SK-N-DZ (cell line): ENCODE data around the gene PI4KA.
"Not testable (repeated sequence)": the region's sequence is repeated elsewhere in the genome, so short reads cannot be mapped to it uniquely, and the experiment has no call there.

ENCODE experiments used
- DNase-seq: peaks from one replicate; pipeline ENCODE4 v3.0.0-alpha.2; 2015; ENCODE audit warnings: low spot score

The PI4KA gene

GRCh38 chr22:20749453-20749852 is 109.2 kb downstream of the PI4KA start:
- no peak for DNase-seq

- no peak for DNase-seq
Measured at GRCh38 chr22:20748731-20749428, 109.7 kb downstream of the PI4KA start.

- DNase-seq, result no peak
Measured at GRCh38 chr22:20748082-20748481, 110.5 kb downstream of the PI4KA start.

- DNase-seq, result no peak
Measured at GRCh38 chr22:20747223-20747622, 111.4 kb downstream of the PI4KA start.

- DNase-seq, result no peak
Measured at GRCh38 chr22:20746431-20747189, 112.0 kb downstream of the PI4KA start.

GRCh38 chr22:20745119-20745518 is 113.5 kb downstream of the PI4KA start:
- no peak for DNase-seq

GRCh38 chr22:20744456-20744855 is 114.2 kb downstream of the PI4KA start:
- no peak for DNase-seq

GRCh38 chr22:20742764-20743163 is 115.8 kb downstream of the PI4KA start:
- no peak for DNase-seq

- no peak for DNase-seq
Measured at GRCh38 chr22:20741634-20742581, 116.7 kb downstream of the PI4KA start.

- no peak for DNase-seq
Measured at GRCh38 chr22:20741008-20741633, 117.5 kb downstream of the PI4KA start.

- no peak for DNase-seq
Measured at GRCh38 chr22:20740222-20740951, 118.2 kb downstream of the PI4KA start.

DNA sequence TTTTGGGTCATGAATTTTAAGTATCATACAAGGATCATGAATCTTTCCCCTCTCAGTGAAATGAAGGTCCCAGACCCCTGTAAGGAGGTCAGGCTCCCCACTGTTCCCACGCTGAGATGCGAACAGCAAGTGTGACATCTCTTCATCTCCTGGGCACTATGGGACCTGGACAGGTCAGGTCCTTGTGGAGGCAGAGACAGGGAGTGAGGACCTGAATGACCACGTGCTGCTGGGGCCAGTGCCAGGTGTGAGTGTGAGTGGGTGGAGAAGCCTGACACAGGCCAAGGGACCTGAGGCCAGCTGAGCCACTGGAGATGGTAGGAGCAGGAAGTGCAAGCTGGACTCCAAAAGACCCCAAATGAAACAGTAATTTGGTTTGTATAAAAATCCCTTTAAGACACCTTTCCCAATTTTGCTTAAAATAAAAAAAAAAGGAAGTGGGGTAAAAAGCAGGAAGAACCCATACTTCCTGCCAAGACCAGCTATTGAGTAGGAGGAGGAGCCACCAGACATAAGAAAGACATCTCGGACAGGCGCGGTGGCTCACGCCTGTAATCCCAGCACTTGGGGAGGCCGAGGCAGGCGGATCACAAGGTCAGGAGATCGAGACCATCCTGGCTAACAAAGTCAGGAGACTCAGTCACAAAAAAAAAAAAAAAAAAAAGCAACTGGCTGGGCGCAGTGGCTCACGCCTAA is 120.1 kb downstream of the PI4KA start:
- DNase-seq, result no peak

DNA sequence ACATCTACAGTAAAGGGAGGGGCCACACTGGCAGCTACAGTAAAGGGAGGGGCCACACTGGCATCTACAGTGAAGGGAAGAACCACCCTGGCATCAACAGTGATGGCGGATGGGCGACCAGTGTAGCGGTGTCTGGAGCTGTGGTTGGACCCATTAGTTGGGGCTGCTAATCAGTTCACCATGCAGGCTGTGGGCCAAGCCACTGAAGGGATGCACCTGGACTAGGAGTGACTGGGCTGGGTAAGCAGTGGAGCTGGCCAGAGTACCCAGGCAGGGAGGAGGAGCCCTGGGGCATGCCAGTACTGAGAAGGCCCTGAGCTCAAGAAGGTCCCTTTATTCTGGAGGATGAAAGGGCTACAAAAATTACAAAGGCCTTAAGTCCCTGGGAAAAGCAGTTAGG is 121.7 kb downstream of the PI4KA start:
- DNase-seq, result not testable (repeated sequence)

- not testable (repeated sequence) for DNase-seq
Measured at GRCh38 chr22:20735356-20736162, 123.1 kb downstream of the PI4KA start.

DNA sequence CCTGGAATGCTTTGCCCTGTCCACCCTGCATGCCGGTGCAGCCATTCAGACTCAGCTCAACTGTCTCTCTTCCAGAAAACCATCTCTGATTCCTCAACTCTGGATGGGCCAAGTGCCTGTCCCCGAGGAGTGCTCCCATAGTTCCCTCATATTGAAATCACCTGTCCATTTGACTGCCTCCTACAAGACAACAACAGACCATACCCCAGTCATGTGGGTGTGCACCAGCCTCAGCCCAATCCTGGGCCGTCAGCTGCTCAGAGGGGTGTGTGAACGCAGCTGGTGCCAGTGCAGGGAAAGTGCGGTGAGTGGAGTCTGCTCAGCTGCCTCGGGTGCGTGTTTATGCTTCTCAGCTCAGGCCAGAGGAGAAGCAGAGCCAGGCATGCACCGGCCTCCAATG is 126.2 kb downstream of the PI4KA start:
- DNase-seq, result not testable (repeated sequence)

DNA sequence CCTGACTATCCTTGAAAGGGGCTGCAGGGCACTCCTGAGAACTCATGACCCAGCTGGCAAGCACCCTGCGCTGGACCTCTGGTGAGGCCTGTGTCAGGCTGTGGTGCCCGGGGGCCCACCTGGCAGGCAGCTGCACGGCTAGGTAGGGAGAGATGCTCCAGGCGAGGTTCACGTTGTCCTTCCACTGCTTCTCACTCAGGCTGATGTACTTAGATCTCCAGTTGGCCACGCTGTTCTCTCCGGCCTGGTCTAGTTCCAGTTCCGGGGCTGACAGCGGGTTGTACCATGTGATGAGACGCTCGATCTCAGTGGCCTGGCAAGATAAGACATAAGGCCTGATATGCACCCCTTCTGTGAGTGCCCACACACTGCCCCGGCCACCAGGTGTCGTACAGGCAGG is 129.4 kb downstream of the PI4KA start:
- DNase-seq, result no peak

DNA sequence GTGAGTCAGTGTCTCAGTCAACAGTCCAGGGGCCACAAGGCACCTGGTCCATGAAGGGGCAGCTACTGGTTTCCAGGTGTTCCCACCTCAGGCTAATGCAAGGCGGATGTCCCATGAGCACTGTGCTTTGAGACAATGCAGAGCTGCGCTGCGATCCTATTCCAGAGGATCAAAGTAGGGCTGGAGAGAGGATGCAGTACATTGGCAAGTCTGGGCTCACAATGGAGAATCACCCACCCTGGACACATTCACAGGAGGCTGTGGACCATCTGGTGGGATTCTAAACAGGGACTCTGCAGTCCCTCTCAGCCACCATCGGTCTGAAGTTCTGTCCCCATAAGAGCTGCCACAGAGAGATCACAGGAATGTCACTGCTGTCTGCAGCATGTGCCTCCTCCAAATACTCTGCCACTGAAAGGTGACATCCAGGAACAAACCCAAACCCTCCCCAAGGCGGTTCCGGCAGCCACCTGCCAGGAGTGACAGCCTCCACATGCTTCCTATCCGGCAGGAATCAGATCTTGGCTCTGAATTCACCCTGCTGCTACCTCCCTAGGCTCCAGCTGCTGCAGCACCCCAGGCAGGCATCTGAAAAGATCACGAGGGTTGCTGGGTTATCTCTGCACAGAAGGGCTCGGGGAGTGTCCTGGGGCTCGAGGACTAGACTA is 130.0 kb downstream of the PI4KA start:
- DNase-seq, result no peak

GRCh38 chr22:20727118-20728015 is 131.2 kb downstream of the PI4KA start:
- no peak for DNase-seq
